KMS-11 (cell line): ENCODE results near the gene NEK7.

Source experiments
- H2AFZ ChIP-seq: fragments of 200-600 bp; sonication (generic); 2 replicates; pipeline ENCODE4 v1.6.1; 2016; ENCODE audit warnings: antibody characterized with exemption, mixed run types, low read depth
- H3K27ac ChIP-seq: fragments of 200-600 bp; sonication (generic); 2 replicates; pipeline ENCODE4 v1.6.1; 2016; ENCODE audit warnings: mild to moderate bottlenecking, mixed run types
- H3K27me3 ChIP-seq: fragments of 200-600 bp; sonication (generic); 2 replicates; pipeline ENCODE4 v1.6.1; 2017; ENCODE audit warnings: mild to moderate bottlenecking, low read depth, mixed run types, moderate library complexity; ENCODE audit not compliant: insufficient read depth
- H3K36me3 ChIP-seq: fragments of 200-600 bp; sonication (generic); 2 replicates; pipeline ENCODE4 v1.6.1; 2017; ENCODE audit warnings: mild to moderate bottlenecking, mixed run types; ENCODE audit not compliant: insufficient read depth
- H3K4me1 ChIP-seq: fragments of 200-600 bp; sonication (generic); 2 replicates; pipeline ENCODE4 v1.6.1; 2016; ENCODE audit warnings: mild to moderate bottlenecking, low read depth, mixed run types; ENCODE audit not compliant: poor library complexity, severe bottlenecking
- H3K4me2 ChIP-seq: fragments of 200-600 bp; sonication (generic); 2 replicates; pipeline ENCODE4 v1.7.0; 2016; ENCODE audit warnings: mild to moderate bottlenecking, mixed run types
- H3K4me3 ChIP-seq: fragments of 200-600 bp; sonication (generic); IDR thresholded peaks from 2 replicates; pipeline ENCODE4 v1.6.1; 2017; ENCODE audit warnings: low read depth, low read length, mixed read lengths; ENCODE audit not compliant: insufficient read depth
- H3K79me2 ChIP-seq: fragments of 200-600 bp; sonication (generic); 2 replicates; pipeline ENCODE4 v1.6.1; 2016; ENCODE audit warnings: low read depth, mixed run types; ENCODE audit not compliant: insufficient read depth
- H3K9ac ChIP-seq: fragments of 200-600 bp; sonication (generic); 2 replicates; pipeline ENCODE4 v1.6.1; 2016; ENCODE audit warnings: mild to moderate bottlenecking, mixed run types
- H4K20me1 ChIP-seq: fragments of 200-600 bp; sonication (generic); 2 replicates; pipeline ENCODE4 v1.6.1; 2016; ENCODE audit warnings: mild to moderate bottlenecking, mixed run types; ENCODE audit not compliant: insufficient read depth
- CTCF ChIP-seq: fragments of 200-600 bp; sonication (generic); conservative IDR thresholded peaks from 2 replicates; pipeline ENCODE4 v1.6.1; 2017; ENCODE audit warnings: low read depth, mild to moderate bottlenecking, antibody characterized with exemption, low read length, moderate library complexity, mixed read lengths

Gene NEK7

GRCh38 chr1:198363625-198364151 lies 206.9 kb downstream of the NEK7 start:
- Histone ChIP-seq H3K4me1 (no peaks in the 10 kb centered on the region), H4K20me1 (no peaks in the 10 kb centered on the region), H2AFZ (no peak overlapping the region), H3K27ac (no peak overlapping the region), H3K4me2 (no peak overlapping the region), H3K4me3 (no peak overlapping the region), H3K79me2 (no peaks in the 10 kb centered on the region), H3K9ac (no peak overlapping the region), H3K36me3 (no peaks in the 10 kb centered on the region), H3K27me3 (no peaks in the 10 kb centered on the region)
- TF ChIP-seq CTCF: no peak

GRCh38 chr1:198364471-198364870 lies 207.7 kb downstream of the NEK7 start:
- Histone ChIP-seq H3K79me2 (no peaks in the 10 kb centered on the region), H3K4me1 (no peaks in the 10 kb centered on the region), H3K9ac (no peak overlapping the region), H3K4me2 (no peak overlapping the region), H3K27me3 (no peaks in the 10 kb centered on the region), H3K36me3 (no peaks in the 10 kb centered on the region), H3K27ac (no peak overlapping the region), H4K20me1 (no peaks in the 10 kb centered on the region), H3K4me3 (no peak overlapping the region), H2AFZ (no peak overlapping the region)
- TF ChIP-seq CTCF: no peak

GRCh38 chr1:198367296-198367695 lies 210.5 kb downstream of the NEK7 start:
- Histone ChIP-seq H4K20me1 (no peaks in the 10 kb centered on the region), H3K4me2 (no peak overlapping the region), H3K27me3 (no peaks in the 10 kb centered on the region), H3K9ac (no peak overlapping the region), H3K79me2 (no peaks in the 10 kb centered on the region), H3K36me3 (no peaks in the 10 kb centered on the region), H3K27ac (no peak overlapping the region), H3K4me3 (no peak overlapping the region), H3K4me1 (no peaks in the 10 kb centered on the region), H2AFZ (no peak overlapping the region)
- no peak for TF ChIP-seq CTCF

- H3K9ac ChIP-seq: no peak overlapping the region
- H4K20me1 ChIP-seq: no peaks in the 10 kb centered on the region
- no peak for TF ChIP-seq CTCF
- H3K79me2 ChIP-seq: no peaks in the 10 kb centered on the region
- no peak overlapping the region for H3K4me3 ChIP-seq
- no peak overlapping the region for H3K4me2 ChIP-seq
- H3K27me3 ChIP-seq: no peaks in the 10 kb centered on the region
- H3K36me3 ChIP-seq: no peaks in the 10 kb centered on the region
- no peak overlapping the region for H3K27ac ChIP-seq
- H2AFZ ChIP-seq: no peak overlapping the region
- H3K4me1 ChIP-seq: no peaks in the 10 kb centered on the region
Measured at GRCh38 chr1:198370996-198371395, 214.2 kb downstream of the NEK7 start.
